T-helper 9 cell (primary cell): Measurements from ENCODE around the gene CTSS.
"Not testable (repeated sequence)": the region's sequence is repeated elsewhere in the genome, so short reads cannot be mapped to it uniquely, and the experiment has no call there.

Source experiments
- DNase-seq: peaks from one replicate; pipeline ENCODE4 v3.0.0-alpha.2; 2020
- total RNA-seq, 2 donors: gene quantifications; one replicate each; lab custom pipeline; 2026; lab: John Stamatoyannopoulos, UW

CTSS gene
- 129 to 131 reads per million in 2 donors for total RNA-seq

- DNase-seq = no peak
Measured at GRCh38 chr1:150765296-150765976, at the start of gene CTSS. Gene CTSS, minus strand, starts transcription at chr1:150765778. Its CDS starts 1,015 bp downstream, at chr1:150764763.

- DNase-seq = no peak
Measured at GRCh38 chr1:150813028-150813707, 47.6 kb upstream of the CTSS start.

GRCh38 chr1:150810958-150811659 is 45.5 kb upstream of the CTSS start:
- no peak for DNase-seq

GRCh38 chr1:150809651-150810050 is 44.1 kb upstream of the CTSS start:
- no peak for DNase-seq

- DNase-seq = no peak
Measured at GRCh38 chr1:150808846-150809245, 43.3 kb upstream of the CTSS start.

GRCh38 chr1:150808121-150808520 is 42.5 kb upstream of the CTSS start, which contains the start of gene CTSK:
Gene CTSK, minus strand, starts transcription at chr1:150808260. Its CDS starts 1,455 bp downstream, at chr1:150806805.
- DNase-seq = no peak

GRCh38 chr1:150807249-150808023 is 41.9 kb upstream of the CTSS start:
- DNase-seq = no peak

GRCh38 chr1:150805899-150806298 is 40.3 kb upstream of the CTSS start:
- DNase-seq = no peak

GRCh38 chr1:150804671-150805070 is 39.1 kb upstream of the CTSS start:
- no peak for DNase-seq

- DNase-seq = no peak
Measured at GRCh38 chr1:150799089-150799488, 33.5 kb upstream of the CTSS start.

GRCh38 chr1:150798525-150798924 is 32.9 kb upstream of the CTSS start:
- no peak for DNase-seq

GRCh38 chr1:150796374-150796773 is 30.8 kb upstream of the CTSS start:
- no peak for DNase-seq

- not testable (repeated sequence) for DNase-seq
Measured at GRCh38 chr1:150793778-150794177, 28.2 kb upstream of the CTSS start.

- no peak for DNase-seq
Measured at GRCh38 chr1:150793221-150793620, 27.6 kb upstream of the CTSS start.

GRCh38 chr1:150791585-150791984 is 26.0 kb upstream of the CTSS start:
- DNase-seq = no peak

- no peak for DNase-seq
Measured at GRCh38 chr1:150789396-150789795, 23.8 kb upstream of the CTSS start.

- DNase-seq = no peak
Measured at GRCh38 chr1:150788946-150789345, 23.4 kb upstream of the CTSS start.

- DNase-seq = no peak
Measured at GRCh38 chr1:150787455-150787854, 21.9 kb upstream of the CTSS start.

GRCh38 chr1:150780510-150780909 is 14.9 kb upstream of the CTSS start:
- no peak for DNase-seq

GRCh38 chr1:150778409-150778808 is 12.8 kb upstream of the CTSS start:
- no peak for DNase-seq

GRCh38 chr1:150777544-150777943 is 12.0 kb upstream of the CTSS start:
- DNase-seq = no peak

- DNase-seq = not testable (repeated sequence)
Measured at GRCh38 chr1:150775931-150776505, 10.4 kb upstream of the CTSS start.
